Prostate gland (tissue), 2 donors: ENCODE results near the gene TRIM43B.
"Not testable (repeated sequence)": the region's sequence is repeated elsewhere in the genome, so short reads cannot be mapped to it uniquely, and the experiment has no call there.

Experiments used
- POLR2A ChIP-seq: fragments of 450-650 bp; IDR thresholded peaks from one replicate; pipeline ENCODE4 v1.6.1; 2016; ENCODE audit warnings: antibody characterized with exemption, mild to moderate bottlenecking
- TF ChIP-seq, protein P1 (sequence below), 4 experiments: fragments of 200-600 bp in 2 of 4; fragments of 450-650 bp in 2 of 4; sonication (generic) in 2 of 4; IDR thresholded peaks; 1 replicate in 3 of 4; 2 replicates in 1 of 4; pipeline ENCODE4 v1.5.1; 2016 to 2019; ENCODE audit warnings: antibody characterized with exemption in 4 of 4, mild to moderate bottlenecking in 2 of 4, moderate library complexity in 2 of 4

DNA sequence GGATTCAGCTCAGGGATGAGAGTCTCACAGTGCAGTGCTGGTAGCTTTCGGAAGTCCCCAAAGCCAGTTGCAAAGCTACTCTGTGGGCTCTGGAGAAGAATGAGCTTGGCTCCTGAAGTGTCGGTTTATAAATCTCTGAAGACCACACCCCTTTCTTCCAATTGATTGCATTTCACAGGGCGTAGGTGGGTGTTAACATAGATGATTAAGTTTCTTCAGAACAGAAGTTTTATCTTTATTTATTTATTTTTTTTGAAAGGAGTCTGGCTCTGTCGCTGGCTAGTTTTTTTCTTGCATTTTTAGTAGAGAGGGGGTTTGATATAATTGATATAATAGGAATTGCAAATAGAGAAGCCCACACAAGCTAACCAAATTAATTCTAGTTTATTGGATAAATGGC is at the start of gene TRIM43B:
- TF ChIP-seq, protein P1, sequence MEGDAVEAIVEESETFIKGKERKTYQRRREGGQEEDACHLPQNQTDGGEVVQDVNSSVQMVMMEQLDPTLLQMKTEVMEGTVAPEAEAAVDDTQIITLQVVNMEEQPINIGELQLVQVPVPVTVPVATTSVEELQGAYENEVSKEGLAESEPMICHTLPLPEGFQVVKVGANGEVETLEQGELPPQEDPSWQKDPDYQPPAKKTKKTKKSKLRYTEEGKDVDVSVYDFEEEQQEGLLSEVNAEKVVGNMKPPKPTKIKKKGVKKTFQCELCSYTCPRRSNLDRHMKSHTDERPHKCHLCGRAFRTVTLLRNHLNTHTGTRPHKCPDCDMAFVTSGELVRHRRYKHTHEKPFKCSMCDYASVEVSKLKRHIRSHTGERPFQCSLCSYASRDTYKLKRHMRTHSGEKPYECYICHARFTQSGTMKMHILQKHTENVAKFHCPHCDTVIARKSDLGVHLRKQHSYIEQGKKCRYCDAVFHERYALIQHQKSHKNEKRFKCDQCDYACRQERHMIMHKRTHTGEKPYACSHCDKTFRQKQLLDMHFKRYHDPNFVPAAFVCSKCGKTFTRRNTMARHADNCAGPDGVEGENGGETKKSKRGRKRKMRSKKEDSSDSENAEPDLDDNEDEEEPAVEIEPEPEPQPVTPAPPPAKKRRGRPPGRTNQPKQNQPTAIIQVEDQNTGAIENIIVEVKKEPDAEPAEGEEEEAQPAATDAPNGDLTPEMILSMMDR (IDR thresholded peaks at IDR 0.05): not testable (repeated sequence)
- not testable (repeated sequence) for TF ChIP-seq POLR2A
